Stimulated activated naive CD8-positive, alpha-beta T cell treated with anti-CD3 and anti-CD28 coated beads, Interleukin-15, amount 100 ng/mL, for 72 hours (primary cell): ENCODE data around the gene CORO7.

Experiments
- ATAC-seq: fragments of 150-1000 bp; cut with Tn5 transposase; 2 replicates; pipeline ENCODE4 v1.10.0; 2021; ENCODE audit warnings: mild to moderate bottlenecking, moderate library complexity
- DNase-seq, 2 donors: peaks; one replicate each; pipeline ENCODE4 v3.0.0; 2021 to 2022
- H3K27ac Mint-ChIP-seq, 2 donors: one replicate each; pipeline ENCODE4 v1.8.0; 2022; ENCODE audit warnings: mild to moderate bottlenecking in 2 of 2, mixed read lengths in 2 of 2, moderate library complexity in 2 of 2
- H3K27me3 Mint-ChIP-seq: one replicate; pipeline ENCODE4 v1.8.0; 2022; ENCODE audit warnings: mixed read lengths
- H3K4me1 Mint-ChIP-seq: one replicate; pipeline ENCODE4 v1.8.0; 2022; ENCODE audit warnings: mild to moderate bottlenecking, mixed read lengths
- H3K4me3 Mint-ChIP-seq, 2 donors: one replicate each; pipeline ENCODE4 v1.8.0; 2022; ENCODE audit warnings: mild to moderate bottlenecking in 2 of 2, mixed read lengths in 2 of 2, moderate library complexity in 1 of 2
- H3K9me3 Mint-ChIP-seq, 2 donors: one replicate each; pipeline ENCODE4 v1.8.0; 2022; ENCODE audit warnings: mixed read lengths in 2 of 2

The CORO7 gene

GRCh38 chr16:4323845-4324488 lies 92.4 kb downstream of the CORO7 start:
- Mint-ChIP-seq H3K27ac (no peak overlapping the region), H3K9me3 (no peaks in the 10 kb centered on the region), H3K27me3 (peaks cover 8% of the 10 kb centered on the region), H3K4me3 (no peak overlapping the region), H3K4me1 (peaks cover 20% of the 10 kb centered on the region)
- DNase-seq (no peak), ATAC-seq (no peak)

GRCh38 chr16:4323071-4323844 lies 93.1 kb downstream of the CORO7 start:
- ATAC-seq (no peak), DNase-seq (no peak)
- Mint-ChIP-seq H3K27ac (no peak overlapping the region), H3K9me3 (no peaks in the 10 kb centered on the region), H3K27me3 (peaks cover 12% of the 10 kb centered on the region), H3K4me1 (peaks cover 21% of the 10 kb centered on the region), H3K4me3 (no peak overlapping the region)

GRCh38 chr16:4322121-4323052 lies 94.0 kb downstream of the CORO7 start:
- no peak for ATAC-seq
- no peak for DNase-seq
- Mint-ChIP-seq H3K9me3 (no peaks in the 10 kb centered on the region), H3K27ac (no peak overlapping the region), H3K4me1 (peaks cover 21% of the 10 kb centered on the region), H3K4me3 (no peak overlapping the region), H3K27me3 (peaks cover 17% of the 10 kb centered on the region)

DNA sequence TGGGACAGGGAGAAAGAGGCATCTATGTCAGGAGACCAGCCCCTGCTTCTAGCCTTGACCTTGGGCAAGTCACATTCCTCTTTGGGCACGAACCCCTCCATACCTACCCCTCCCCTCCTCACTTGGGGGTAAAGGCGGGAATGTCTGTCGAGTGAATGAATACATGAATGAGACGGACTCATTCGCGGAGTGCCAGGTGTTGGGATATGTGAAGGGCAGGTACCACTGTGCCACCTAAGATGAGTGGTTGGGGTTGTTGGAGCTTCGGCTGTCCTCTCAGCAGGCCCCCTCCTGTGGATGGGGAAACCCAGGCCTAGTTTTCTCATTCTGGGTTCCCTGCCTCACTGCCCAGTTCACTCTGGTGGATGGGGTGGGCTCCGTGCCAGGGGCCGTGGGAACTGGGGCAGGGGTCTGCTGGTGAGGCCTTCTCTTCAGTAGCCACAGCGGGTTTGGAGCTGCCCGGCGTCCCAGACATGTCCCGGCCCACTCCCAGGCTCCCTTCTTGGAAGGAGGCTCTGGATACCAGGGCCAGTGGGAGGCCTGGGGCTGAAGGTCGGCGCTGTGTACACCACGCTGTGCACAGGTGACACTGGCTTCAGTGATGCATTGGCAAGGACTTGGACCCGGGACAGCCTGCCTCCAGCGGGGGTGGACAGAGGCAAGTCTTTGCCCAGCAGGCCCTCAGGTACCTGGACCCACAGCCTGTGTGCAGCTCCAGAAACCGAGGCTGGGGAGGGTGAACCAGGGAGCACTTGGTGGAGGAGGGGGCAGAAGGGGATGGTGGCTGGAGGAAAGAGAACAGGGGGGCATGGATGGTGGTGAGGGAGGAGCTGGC lies 94.9 kb downstream of the CORO7 start:
- Mint-ChIP-seq H3K4me1 (peaks cover 21% of the 10 kb centered on the region), H3K4me3 (no peak overlapping the region)

DNA sequence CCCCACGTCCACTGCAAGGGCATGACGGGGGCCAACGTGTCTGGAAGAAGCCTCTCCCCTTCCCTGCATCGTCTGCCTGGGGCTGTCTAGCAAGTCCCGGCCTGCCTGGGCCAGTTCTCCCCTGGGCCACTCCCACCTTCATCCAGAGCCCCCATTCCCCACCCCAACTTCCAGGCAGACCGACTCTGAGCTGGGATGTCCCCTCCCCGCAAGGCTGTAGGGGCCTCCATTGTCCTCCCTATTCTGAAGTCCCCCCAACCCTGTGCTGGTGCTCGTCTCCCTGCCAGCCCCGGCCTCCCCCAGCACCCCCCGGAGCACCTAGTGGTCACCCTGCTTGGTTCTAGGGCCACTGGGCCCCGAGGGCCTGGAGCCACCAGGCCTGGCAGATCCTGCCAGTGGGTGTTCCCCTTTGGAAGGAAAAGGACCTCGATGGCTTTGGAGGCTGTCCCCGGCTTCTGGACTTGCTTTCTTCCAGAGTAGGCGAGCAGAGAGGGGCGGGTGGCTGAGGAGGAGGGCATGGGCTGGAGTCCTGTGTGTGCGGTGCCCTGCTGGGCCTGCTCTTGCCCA lies 95.7 kb downstream of the CORO7 start:
- H3K4me3 Mint-ChIP-seq = no peak overlapping the region
- H3K9me3 Mint-ChIP-seq = no peaks in the 10 kb centered on the region
- DNase-seq (no peak), ATAC-seq (no peak)
- H3K4me1 Mint-ChIP-seq = peaks cover 21% of the 10 kb centered on the region
- peaks cover 28% of the 10 kb centered on the region for H3K27me3 Mint-ChIP-seq
- no peak overlapping the region for H3K27ac Mint-ChIP-seq

More for the DNA sequence above, 94.9 kb downstream of the CORO7 start:
- Mint-ChIP-seq H3K9me3 (no peaks in the 10 kb centered on the region), H3K27me3 (peaks cover 26% of the 10 kb centered on the region), H3K27ac (no peak overlapping the region)
- no peak for ATAC-seq
- DNase-seq = no peak

GRCh38 chr16:4319454-4320421 lies 96.7 kb downstream of the CORO7 start:
- Mint-ChIP-seq H3K4me1 (peaks cover 26% of the 10 kb centered on the region), H3K4me3 (no peak overlapping the region), H3K27me3 (peaks cover 33% of the 10 kb centered on the region), H3K9me3 (no peaks in the 10 kb centered on the region), H3K27ac (no peak overlapping the region)
- ATAC-seq (peak; percentile 83), DNase-seq (peak; percentile 67 to 76)

- Mint-ChIP-seq H3K27me3 (peaks cover 41% of the 10 kb centered on the region), H3K4me3 (no peak overlapping the region), H3K27ac (no peak overlapping the region), H3K9me3 (no peaks in the 10 kb centered on the region), H3K4me1 (peaks cover 33% of the 10 kb centered on the region)
- no peak for DNase-seq
- ATAC-seq = no peak
These were observed 97.4 kb downstream of the CORO7 start for GRCh38 chr16:4318967-4319366.

DNA sequence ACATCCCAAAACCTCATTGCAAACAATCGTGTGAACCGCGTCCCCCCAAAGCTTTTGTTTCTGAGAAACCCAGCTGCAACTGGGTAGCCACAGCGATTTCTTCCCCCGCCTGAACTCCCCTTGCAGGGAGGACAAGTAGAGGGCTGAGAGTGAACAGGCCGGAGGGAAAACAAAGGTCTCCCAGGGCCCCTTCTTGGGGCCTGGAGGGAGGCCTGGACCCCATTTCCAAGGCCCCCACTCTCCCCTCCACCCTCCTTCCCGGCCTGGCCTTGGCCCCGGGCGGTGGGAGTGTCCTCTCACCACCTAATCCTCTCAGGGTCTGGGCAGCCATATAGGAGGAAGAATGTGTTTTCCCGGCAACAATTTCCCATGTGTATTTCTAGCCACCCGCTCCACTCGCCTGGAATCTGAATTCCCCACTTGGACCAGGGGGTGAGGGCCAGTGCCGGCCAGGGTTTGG lies 97.9 kb downstream of the CORO7 start:
- no peaks in the 10 kb centered on the region for H3K9me3 Mint-ChIP-seq
- H3K27ac Mint-ChIP-seq = no peak overlapping the region
- peaks cover 45% of the 10 kb centered on the region for H3K27me3 Mint-ChIP-seq
- H3K4me1 Mint-ChIP-seq = peaks cover 36% of the 10 kb centered on the region
- DNase-seq (no peak), ATAC-seq (no peak)
- H3K4me3 Mint-ChIP-seq = no peak overlapping the region

DNA sequence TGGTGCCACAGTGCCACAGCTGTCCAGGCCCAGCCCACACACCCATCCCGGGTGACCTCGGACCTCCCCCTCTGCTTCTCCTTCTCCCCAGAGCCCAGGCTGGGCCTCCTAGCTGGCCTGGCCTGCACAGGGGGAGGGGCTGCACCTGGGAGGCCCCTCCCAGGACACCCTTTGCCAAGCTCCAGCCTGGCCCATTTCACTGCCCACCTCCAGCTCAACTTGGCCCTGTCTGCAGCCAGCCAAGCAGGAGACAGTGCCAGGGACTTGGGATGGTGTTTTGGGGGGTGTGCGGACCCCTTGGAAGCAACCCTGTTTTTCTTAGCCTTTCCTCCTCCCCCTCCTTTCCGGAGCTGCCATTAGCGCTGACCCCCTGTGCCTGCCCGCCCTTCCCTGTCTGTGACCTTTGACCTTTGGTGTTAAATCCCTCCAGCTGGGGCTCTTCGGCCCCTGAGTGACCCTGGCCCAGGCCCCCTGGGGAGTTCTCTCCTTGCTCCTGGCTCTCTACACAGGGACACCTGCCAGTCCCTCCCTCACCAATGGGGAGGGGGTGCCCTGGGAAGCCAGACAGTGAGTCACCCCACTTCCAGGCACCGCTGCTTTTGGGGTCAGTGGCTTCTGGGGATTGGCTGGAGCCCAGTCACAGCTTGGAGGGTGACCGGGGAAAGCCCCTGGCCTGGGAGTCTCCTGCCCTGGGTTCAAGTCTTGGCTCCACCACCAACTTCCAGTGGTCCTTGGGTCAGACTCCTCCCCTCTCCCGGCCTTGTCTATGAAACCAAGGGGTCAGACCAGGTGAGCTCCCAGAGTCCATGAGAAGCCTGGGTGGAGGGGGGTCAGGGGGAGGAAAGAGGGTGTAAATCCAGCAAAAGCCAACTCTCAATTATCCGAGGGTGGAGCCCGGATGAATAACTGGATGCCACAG lies 98.6 kb downstream of the CORO7 start:
- Mint-ChIP-seq H3K9me3 (no peaks in the 10 kb centered on the region), H3K27me3 (peaks cover 45% of the 10 kb centered on the region), H3K27ac (peak overlapping the region in 1 of 2 donors; percentile 65), H3K4me3 (no peak overlapping the region), H3K4me1 (peaks cover 36% of the 10 kb centered on the region)
- DNase-seq (no peak), ATAC-seq (no peak)

- Mint-ChIP-seq H3K27me3 (peaks cover 45% of the 10 kb centered on the region), H3K27ac (no peak overlapping the region), H3K4me1 (peaks cover 36% of the 10 kb centered on the region), H3K4me3 (peak overlapping the region in 1 of 2 donors; percentile 69), H3K9me3 (no peaks in the 10 kb centered on the region)
- no peak for DNase-seq
- ATAC-seq = no peak
These were observed 99.4 kb downstream of the CORO7 start for GRCh38 chr16:4316864-4317531.

GRCh38 chr16:4316108-4316863 lies 100.1 kb downstream of the CORO7 start:
- ATAC-seq = no peak

More at GRCh38 chr16:4316108-4316863, 100.1 kb downstream of the CORO7 start:
- no peak for DNase-seq
- H3K9me3 Mint-ChIP-seq = no peaks in the 10 kb centered on the region
- H3K4me1 Mint-ChIP-seq = peaks cover 36% of the 10 kb centered on the region
- H3K27me3 Mint-ChIP-seq = peaks cover 47% of the 10 kb centered on the region
- peak overlapping the region; percentile 53 to 69 for H3K4me3 Mint-ChIP-seq
- H3K27ac Mint-ChIP-seq = no peak overlapping the region
